Neural cell (in vitro differentiated cells): ENCODE data around the gene GOLGA6C. TPM values are rescaled to one million over a fixed set of nuclear protein-coding genes. Genes with fewer than 3 reads are reported as not detected.

Source experiments
- H2AFZ ChIP-seq: fragments of 200-600, 300-800 bp; sonication (generic), shearing (Covaris generic); 2 replicates; pipeline ENCODE4 v1.6.0; 2014; ENCODE audit warnings: low read depth, mild to moderate bottlenecking, antibody characterized with exemption, low read length, moderate library complexity
- H3F3A ChIP-seq: fragments of 200-600 bp; shearing (Covaris generic); 2 replicates; pipeline ENCODE4 v1.6.1; 2016; ENCODE audit warnings: mild to moderate bottlenecking, moderate library complexity, mixed read lengths, antibody characterized with exemption, low read length; ENCODE audit not compliant: insufficient read depth, poor library complexity, severe bottlenecking
- H3K27ac ChIP-seq: fragments of 200-600, 300-800 bp; sonication (generic), shearing (Covaris generic); 2 replicates; pipeline ENCODE4 v1.5.1; 2014; ENCODE audit warnings: mild to moderate bottlenecking, low read length, moderate library complexity
- H3K27me3 ChIP-seq: fragments of 300-800, 200-600 bp; sonication (generic), shearing (Covaris generic); 2 replicates; pipeline ENCODE4 v1.6.0; 2014; ENCODE audit warnings: mild to moderate bottlenecking, low read depth, low read length, moderate library complexity; ENCODE audit not compliant: insufficient read depth
- H3K36me3 ChIP-seq: fragments of 300-800, 200-600 bp; sonication (generic), shearing (Covaris generic); 2 replicates; pipeline ENCODE4 v1.5.1; 2014; ENCODE audit warnings: mild to moderate bottlenecking, antibody characterized with exemption, low read length, moderate library complexity; ENCODE audit not compliant: insufficient read depth
- H3K4me2 ChIP-seq: fragments of 300-800, 200-600 bp; sonication (generic), shearing (Covaris generic); 2 replicates; pipeline ENCODE4 v1.6.0; 2014; ENCODE audit warnings: mild to moderate bottlenecking, low read length
- H3K4me3 ChIP-seq: fragments of 300-800, 200-600 bp; sonication (generic), shearing (Covaris generic); 2 replicates; pipeline ENCODE4 v1.5.1; 2014; ENCODE audit warnings: mild to moderate bottlenecking, low read length, moderate library complexity
- H3K79me2 ChIP-seq: fragments of 200-600 bp; shearing (Covaris generic); replicated peaks from 2 replicates; pipeline ENCODE4 v1.6.0; 2014; ENCODE audit warnings: mild to moderate bottlenecking, low read length, moderate library complexity; ENCODE audit not compliant: insufficient read depth
- H3K9ac ChIP-seq: fragments of 300-800, 200-600 bp; sonication (generic), shearing (Covaris generic); 2 replicates; pipeline ENCODE4 v1.6.1; 2016; ENCODE audit warnings: mild to moderate bottlenecking, low read length, mixed read lengths
- H3K9me2 ChIP-seq: fragments of 200-600 bp; shearing (Covaris generic); 2 replicates; pipeline ENCODE4 v1.6.1; 2016; ENCODE audit warnings: mild to moderate bottlenecking, low read length, mixed read lengths; ENCODE audit not compliant: insufficient read depth
- H3K9me3 ChIP-seq: fragments of 200-600, 300-800 bp; sonication (generic), shearing (Covaris generic); 2 replicates; pipeline ENCODE4 v1.6.1; 2016; ENCODE audit warnings: mild to moderate bottlenecking, mixed run types, low read length, moderate library complexity, mixed read lengths
- H4K20me1 ChIP-seq: fragments of 200-600 bp; shearing (Covaris generic); 2 replicates; pipeline ENCODE4 v1.6.1; 2016; ENCODE audit warnings: mild to moderate bottlenecking, mixed run types; ENCODE audit not compliant: insufficient read depth
- CTCF ChIP-seq: fragments of 450-650 bp; IDR thresholded peaks from 2 replicates; pipeline ENCODE4 v1.5.1; 2014; ENCODE audit warnings: antibody characterized with exemption, mild to moderate bottlenecking, moderate library complexity; ENCODE audit not compliant: poor library complexity, severe bottlenecking
- EP300 ChIP-seq: fragments of 450-650 bp; conservative IDR thresholded peaks from 2 replicates; pipeline ENCODE4 v1.6.1; 2014; ENCODE audit warnings: antibody characterized with exemption, mild to moderate bottlenecking, moderate library complexity; ENCODE audit not compliant: poor library complexity, severe bottlenecking
- EZH2 ChIP-seq: fragments of 200-600, 300-800 bp; shearing (Covaris generic), sonication (generic); IDR thresholded peaks from 2 replicates; pipeline ENCODE4 v1.6.1; 2014; ENCODE audit warnings: antibody characterized with exemption, low read length, borderline replicate concordance, mild to moderate bottlenecking; ENCODE audit not compliant: insufficient read depth, poor library complexity, severe bottlenecking
- MXI1 ChIP-seq: fragments of 450-650 bp; conservative IDR thresholded peaks from 2 replicates; pipeline ENCODE4 v1.6.1; 2014; ENCODE audit warnings: antibody characterized with exemption, mild to moderate bottlenecking; ENCODE audit not compliant: poor library complexity, severe bottlenecking
- POLR2AphosphoS5 ChIP-seq: IDR thresholded peaks from 2 replicates; pipeline ENCODE4 v1.6.1; 2012
- RAD21 ChIP-seq: fragments of 450-650 bp; conservative IDR thresholded peaks from 2 replicates; pipeline ENCODE4 v1.6.1; 2014; ENCODE audit warnings: antibody characterized with exemption, mild to moderate bottlenecking, moderate library complexity
- SMC3 ChIP-seq: fragments of 450-650 bp; conservative IDR thresholded peaks from 2 replicates; pipeline ENCODE4 v1.6.1; 2014; ENCODE audit warnings: antibody characterized with exemption, mild to moderate bottlenecking, moderate library complexity; ENCODE audit not compliant: poor library complexity
- TAF1 ChIP-seq: IDR thresholded peaks from 2 replicates; pipeline ENCODE4 v1.6.1; 2012; ENCODE audit warnings: low read depth
- polyA plus RNA-seq: library from polyadenylated mRNA; depleted of rRNA; stranded (reverse); fragments of >200 nt; gene quantifications from 2 replicates; pipeline ENCODE4 v1.2.3, GENCODE V29; 2014
- TF ChIP-seq, protein P1 (sequence below): IDR thresholded peaks from 2 replicates; pipeline ENCODE4 v1.6.1; 2012; ENCODE audit warnings: borderline replicate concordance

The GOLGA6C gene
- polyA plus RNA-seq, 1 donor from 2014 or later = not detected

GRCh38 chr15:75235051-75235673 is 23.0 kb upstream of the GOLGA6C start:
- no peak overlapping the region for H2AFZ ChIP-seq
- no peak overlapping the region for H3K9ac ChIP-seq
- no peak overlapping the region for H3K27ac ChIP-seq
- H3K9me2 ChIP-seq = no peaks in the 10 kb centered on the region
- no peaks in the 10 kb centered on the region for H4K20me1 ChIP-seq
- TF ChIP-seq, protein P1, sequence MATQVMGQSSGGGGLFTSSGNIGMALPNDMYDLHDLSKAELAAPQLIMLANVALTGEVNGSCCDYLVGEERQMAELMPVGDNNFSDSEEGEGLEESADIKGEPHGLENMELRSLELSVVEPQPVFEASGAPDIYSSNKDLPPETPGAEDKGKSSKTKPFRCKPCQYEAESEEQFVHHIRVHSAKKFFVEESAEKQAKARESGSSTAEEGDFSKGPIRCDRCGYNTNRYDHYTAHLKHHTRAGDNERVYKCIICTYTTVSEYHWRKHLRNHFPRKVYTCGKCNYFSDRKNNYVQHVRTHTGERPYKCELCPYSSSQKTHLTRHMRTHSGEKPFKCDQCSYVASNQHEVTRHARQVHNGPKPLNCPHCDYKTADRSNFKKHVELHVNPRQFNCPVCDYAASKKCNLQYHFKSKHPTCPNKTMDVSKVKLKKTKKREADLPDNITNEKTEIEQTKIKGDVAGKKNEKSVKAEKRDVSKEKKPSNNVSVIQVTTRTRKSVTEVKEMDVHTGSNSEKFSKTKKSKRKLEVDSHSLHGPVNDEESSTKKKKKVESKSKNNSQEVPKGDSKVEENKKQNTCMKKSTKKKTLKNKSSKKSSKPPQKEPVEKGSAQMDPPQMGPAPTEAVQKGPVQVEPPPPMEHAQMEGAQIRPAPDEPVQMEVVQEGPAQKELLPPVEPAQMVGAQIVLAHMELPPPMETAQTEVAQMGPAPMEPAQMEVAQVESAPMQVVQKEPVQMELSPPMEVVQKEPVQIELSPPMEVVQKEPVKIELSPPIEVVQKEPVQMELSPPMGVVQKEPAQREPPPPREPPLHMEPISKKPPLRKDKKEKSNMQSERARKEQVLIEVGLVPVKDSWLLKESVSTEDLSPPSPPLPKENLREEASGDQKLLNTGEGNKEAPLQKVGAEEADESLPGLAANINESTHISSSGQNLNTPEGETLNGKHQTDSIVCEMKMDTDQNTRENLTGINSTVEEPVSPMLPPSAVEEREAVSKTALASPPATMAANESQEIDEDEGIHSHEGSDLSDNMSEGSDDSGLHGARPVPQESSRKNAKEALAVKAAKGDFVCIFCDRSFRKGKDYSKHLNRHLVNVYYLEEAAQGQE = no peak
- TF ChIP-seq TAF1 (no peak), SMC3 (no peak), RAD21 (no peak), EZH2 (no peak), POLR2AphosphoS5 (no peak), CTCF (no peak), EP300 (no peak), MXI1 (no peak)
- no peaks in the 10 kb centered on the region for H3K9me3 ChIP-seq
- no peak overlapping the region for H3K4me3 ChIP-seq
- H3K79me2 ChIP-seq = no peaks in the 10 kb centered on the region
- no peaks in the 10 kb centered on the region for H3F3A ChIP-seq
- H3K36me3 ChIP-seq = no peaks in the 10 kb centered on the region
- no peak overlapping the region for H3K4me2 ChIP-seq
- H3K27me3 ChIP-seq = no peaks in the 10 kb centered on the region

GRCh38 chr15:75235760-75236729 is 22.1 kb upstream of the GOLGA6C start:
- no peaks in the 10 kb centered on the region for H3K27me3 ChIP-seq
- H3K79me2 ChIP-seq = no peaks in the 10 kb centered on the region
- no peak overlapping the region for H3K4me2 ChIP-seq
- no peak overlapping the region for H3K4me3 ChIP-seq
- H3K9me3 ChIP-seq = no peaks in the 10 kb centered on the region
- no peaks in the 10 kb centered on the region for H3K9me2 ChIP-seq
- TF ChIP-seq, protein P1 = no peak
- no peak for TF ChIP-seq EP300
- TF ChIP-seq TAF1 = no peak
- TF ChIP-seq RAD21 = no peak
- TF ChIP-seq MXI1 = no peak
- no peak for TF ChIP-seq CTCF
- TF ChIP-seq EZH2 = no peak
- no peak for TF ChIP-seq POLR2AphosphoS5
- no peak for TF ChIP-seq SMC3
- no peak overlapping the region for H2AFZ ChIP-seq
- no peaks in the 10 kb centered on the region for H4K20me1 ChIP-seq
- H3K27ac ChIP-seq = no peak overlapping the region
- no peaks in the 10 kb centered on the region for H3F3A ChIP-seq
- no peaks in the 10 kb centered on the region for H3K36me3 ChIP-seq
- H3K9ac ChIP-seq = no peak overlapping the region
